Fibroblast of lung (primary cell): Measurements from ENCODE around the gene SLC16A10. TPM values are rescaled to one million over a fixed set of nuclear protein-coding genes. Genes with fewer than 3 reads are reported as not detected.

Source experiments
- DNase-seq, 2 donors: peaks; one replicate each; pipeline versions ENCODE4 v3.0.0 to v3.0.0-alpha.2; 2010; ENCODE audit warnings: low read depth in 2 of 2
- H2AFZ ChIP-seq: 2 replicates; pipeline ENCODE4 v1.5.1; 2012; ENCODE audit warnings: low read length, control low read depth, inconsistent platforms
- H3K27ac ChIP-seq: 2 replicates; pipeline ENCODE4 v1.5.1; 2011; ENCODE audit warnings: low read length, control low read depth; ENCODE audit not compliant: insufficient read depth
- H3K27me3 ChIP-seq: 2 replicates; pipeline ENCODE4 v1.5.1; 2011; ENCODE audit warnings: mild to moderate bottlenecking, low read length; ENCODE audit not compliant: control insufficient read depth, insufficient read depth
- H3K36me3 ChIP-seq: 2 replicates; pipeline ENCODE4 v1.5.1; 2011; ENCODE audit warnings: low read length; ENCODE audit not compliant: control insufficient read depth, insufficient read depth
- H3K4me1 ChIP-seq: 2 replicates; pipeline ENCODE4 v1.5.1; 2011; ENCODE audit warnings: low read length; ENCODE audit not compliant: control insufficient read depth, insufficient read depth; ENCODE audit errors: extremely low read depth
- H3K4me2 ChIP-seq: 2 replicates; pipeline ENCODE4 v1.5.1; 2011; ENCODE audit warnings: low read length, control low read depth; ENCODE audit not compliant: insufficient read depth; ENCODE audit errors: extremely low read depth
- H3K4me3 ChIP-seq, 4 experiments: fragments of 200-600 bp in 1 of 4; sonication (generic) in 1 of 4; replicated peaks in 1 of 4; 2 replicates each; pipeline ENCODE4 v1.5.1; 2011 to 2016; ENCODE audit warnings: low read length in 4 of 4, low read depth in 3 of 4, mild to moderate bottlenecking in 3 of 4, control low read depth in 2 of 4, inconsistent platforms in 1 of 4, mixed read lengths in 1 of 4; ENCODE audit not compliant: insufficient read depth in 1 of 4; ENCODE audit errors: control extremely low read depth in 1 of 4
- H3K79me2 ChIP-seq: 2 replicates; pipeline ENCODE4 v1.5.1; 2012; ENCODE audit warnings: mild to moderate bottlenecking, low read length, inconsistent platforms; ENCODE audit not compliant: control insufficient read depth, insufficient read depth
- H3K9ac ChIP-seq: 2 replicates; pipeline ENCODE4 v1.5.1; 2011; ENCODE audit warnings: mild to moderate bottlenecking, low read length, control low read depth; ENCODE audit not compliant: insufficient read depth
- H3K9me3 ChIP-seq: 2 replicates; pipeline ENCODE4 v1.5.1; 2012; ENCODE audit warnings: low read depth, low read length; ENCODE audit not compliant: control insufficient read depth, insufficient read depth
- H4K20me1 ChIP-seq: 2 replicates; pipeline ENCODE4 v1.5.1; 2011; ENCODE audit warnings: low read length; ENCODE audit not compliant: control insufficient read depth, insufficient read depth; ENCODE audit errors: extremely low read depth
- EZH2 ChIP-seq: IDR thresholded peaks from 2 replicates; pipeline ENCODE4 v1.5.1; 2012; ENCODE audit warnings: low read length, control low read depth, mild to moderate bottlenecking; ENCODE audit errors: missing control alignments
- polyA plus RNA-seq, 2 donors: library from polyadenylated mRNA; depleted of rRNA in 1 of 2; stranded (reverse) in 1 of 2; unstranded in 1 of 2; fragments of >200 nt; gene quantifications; 2 replicates each; pipeline ENCODE4 v1.2.1, GENCODE V29; 2011 to 2012; ENCODE audit warnings: missing spikeins in 1 of 2
- total RNA-seq: library from RNA; depleted of rRNA; stranded (reverse); fragments of >200 nt; gene quantifications from 2 replicates; pipeline ENCODE4 v1.2.1, GENCODE V29; 2014
- TF ChIP-seq, protein P1 (sequence below), 2 donors: IDR thresholded peaks in 1 of 2; conservative IDR thresholded peaks in 1 of 2; 1 replicate in 1 of 2; 2 replicates in 1 of 2; pipeline ENCODE4 v1.5.1; 2011 to 2012; ENCODE audit warnings: low read length in 2 of 2, control low read depth in 1 of 2, inconsistent platforms in 1 of 2, low read depth in 1 of 2, mild to moderate bottlenecking in 1 of 2

SLC16A10 gene
- total and polyA plus RNA-seq, 2 donors (not counting 1 experiment from before 2014, with no cell fraction given): not detected

DNA sequence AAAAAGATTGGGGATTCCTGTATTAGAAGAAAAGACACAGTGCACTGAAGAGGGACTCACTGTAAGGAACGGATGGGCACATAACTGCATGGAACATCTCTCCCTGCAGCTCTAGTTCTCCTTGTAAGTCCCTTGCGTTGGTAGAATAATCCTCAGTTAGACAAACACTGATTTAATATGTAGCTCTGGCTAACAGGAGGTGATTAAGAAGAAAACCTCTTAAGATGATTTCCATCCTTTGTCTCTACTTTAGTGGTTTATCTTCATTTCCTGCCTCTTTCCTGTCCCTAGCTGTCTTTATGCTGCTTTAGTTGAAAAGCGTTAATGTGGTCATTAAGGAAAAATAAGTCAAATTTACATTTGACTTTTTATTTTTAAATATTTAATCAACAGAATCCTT lies 86.6 kb downstream of the SLC16A10 start:
- Histone ChIP-seq H3K4me3 (no peak overlapping the region), H3K9ac (no peak overlapping the region), H3K4me1 (no peaks in the 10 kb centered on the region), H3K27ac (no peak overlapping the region), H3K36me3 (no peaks in the 10 kb centered on the region), H3K4me2 (no peak overlapping the region), H4K20me1 (no peaks in the 10 kb centered on the region), H3K27me3 (peaks cover 3% of the 10 kb centered on the region), H3K9me3 (no peaks in the 10 kb centered on the region), H3K79me2 (no peaks in the 10 kb centered on the region), H2AFZ (no peak overlapping the region)
- TF ChIP-seq EZH2: no peak
- TF ChIP-seq, protein P1, sequence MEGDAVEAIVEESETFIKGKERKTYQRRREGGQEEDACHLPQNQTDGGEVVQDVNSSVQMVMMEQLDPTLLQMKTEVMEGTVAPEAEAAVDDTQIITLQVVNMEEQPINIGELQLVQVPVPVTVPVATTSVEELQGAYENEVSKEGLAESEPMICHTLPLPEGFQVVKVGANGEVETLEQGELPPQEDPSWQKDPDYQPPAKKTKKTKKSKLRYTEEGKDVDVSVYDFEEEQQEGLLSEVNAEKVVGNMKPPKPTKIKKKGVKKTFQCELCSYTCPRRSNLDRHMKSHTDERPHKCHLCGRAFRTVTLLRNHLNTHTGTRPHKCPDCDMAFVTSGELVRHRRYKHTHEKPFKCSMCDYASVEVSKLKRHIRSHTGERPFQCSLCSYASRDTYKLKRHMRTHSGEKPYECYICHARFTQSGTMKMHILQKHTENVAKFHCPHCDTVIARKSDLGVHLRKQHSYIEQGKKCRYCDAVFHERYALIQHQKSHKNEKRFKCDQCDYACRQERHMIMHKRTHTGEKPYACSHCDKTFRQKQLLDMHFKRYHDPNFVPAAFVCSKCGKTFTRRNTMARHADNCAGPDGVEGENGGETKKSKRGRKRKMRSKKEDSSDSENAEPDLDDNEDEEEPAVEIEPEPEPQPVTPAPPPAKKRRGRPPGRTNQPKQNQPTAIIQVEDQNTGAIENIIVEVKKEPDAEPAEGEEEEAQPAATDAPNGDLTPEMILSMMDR (conservative IDR thresholded peaks at IDR 0.05 in 1 of 2, IDR thresholded peaks at IDR 0.05 in 1 of 2; ENCODE audit: low read depth in 1 of 2, low read length in 2 of 2): no peak
- DNase-seq: no peak

DNA sequence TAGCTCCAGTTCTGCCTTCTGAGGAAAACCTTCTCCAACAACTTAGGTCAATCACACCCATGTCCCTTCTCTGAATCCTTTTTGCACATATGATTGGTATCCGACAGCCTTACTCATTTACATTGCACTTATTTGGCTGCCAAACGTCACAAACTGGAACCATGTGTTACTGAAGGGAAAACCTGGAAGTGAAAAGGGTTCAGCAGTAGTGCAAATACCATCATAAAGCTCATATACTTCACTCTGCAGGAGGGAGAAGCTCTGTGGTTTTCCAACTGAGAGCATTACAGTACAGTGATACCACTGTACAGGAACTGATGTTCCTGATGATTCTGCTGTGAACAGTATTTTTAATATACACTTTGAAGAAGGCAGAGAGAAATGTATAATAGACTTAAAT lies 87.8 kb downstream of the SLC16A10 start:
- TF ChIP-seq, protein P1 (conservative IDR thresholded peaks at IDR 0.05 in 1 of 2, IDR thresholded peaks at IDR 0.05 in 1 of 2; ENCODE audit: low read depth in 1 of 2, low read length in 2 of 2): no peak
- no peak for TF ChIP-seq EZH2

DNA sequence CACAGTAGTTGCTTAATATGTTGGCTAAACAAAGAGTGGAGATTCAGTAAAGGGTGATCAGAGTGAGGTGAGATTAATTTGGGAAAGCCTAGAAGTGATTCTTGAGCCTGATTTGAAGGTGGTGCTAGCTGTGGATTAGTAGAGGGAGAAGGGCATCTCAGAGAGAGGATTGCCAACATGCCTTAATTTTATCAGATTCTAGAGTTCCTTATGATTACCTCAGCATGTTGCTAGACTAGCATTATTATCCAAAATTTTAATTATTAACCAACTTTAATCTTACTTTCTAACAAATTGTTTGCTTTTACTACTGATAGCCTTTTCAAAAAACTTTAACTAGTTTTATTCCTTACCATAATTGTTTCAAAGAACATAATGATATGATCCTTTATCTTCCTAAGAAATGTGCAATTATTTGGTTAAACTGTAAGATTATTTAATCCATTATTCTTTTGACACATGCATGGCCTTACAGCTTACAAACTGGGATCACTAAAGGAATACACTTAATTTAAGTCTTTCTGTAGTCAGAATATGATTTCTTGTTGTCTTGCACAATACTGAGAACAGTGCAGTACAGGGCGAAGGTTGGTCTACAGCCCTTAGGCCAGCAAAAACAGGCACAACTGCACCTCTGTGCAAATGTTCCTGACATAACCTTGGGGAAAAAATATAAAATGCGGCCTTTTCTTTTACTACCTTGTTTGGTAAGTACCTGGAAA lies 88.9 kb downstream of the SLC16A10 start:
- peaks cover 3% of the 10 kb centered on the region for H3K27me3 ChIP-seq
- H4K20me1 ChIP-seq: no peaks in the 10 kb centered on the region
- no peak overlapping the region for H3K27ac ChIP-seq
- no peaks in the 10 kb centered on the region for H3K79me2 ChIP-seq
- DNase-seq: no peak
- no peak overlapping the region for H3K4me2 ChIP-seq
- no peak for TF ChIP-seq EZH2
- TF ChIP-seq, protein P1 (conservative IDR thresholded peaks at IDR 0.05 in 1 of 2, IDR thresholded peaks at IDR 0.05 in 1 of 2; ENCODE audit: low read depth in 1 of 2, low read length in 2 of 2): no peak
- H3K4me1 ChIP-seq: no peaks in the 10 kb centered on the region
- no peak overlapping the region for H2AFZ ChIP-seq
- H3K9me3 ChIP-seq: no peaks in the 10 kb centered on the region
- H3K4me3 ChIP-seq: no peak overlapping the region
- H3K9ac ChIP-seq: no peak overlapping the region
- H3K36me3 ChIP-seq: no peaks in the 10 kb centered on the region

More for the DNA sequence above, 87.8 kb downstream of the SLC16A10 start:
- peak; percentile 4 for DNase-seq
- no peaks in the 10 kb centered on the region for H3K79me2 ChIP-seq
- H3K4me3 ChIP-seq: no peak overlapping the region
- no peak overlapping the region for H3K9ac ChIP-seq
- no peak overlapping the region for H3K4me2 ChIP-seq
- no peak overlapping the region for H3K27ac ChIP-seq
- H3K4me1 ChIP-seq: no peaks in the 10 kb centered on the region
- H2AFZ ChIP-seq: no peak overlapping the region
- no peaks in the 10 kb centered on the region for H4K20me1 ChIP-seq
- H3K36me3 ChIP-seq: no peaks in the 10 kb centered on the region
- H3K27me3 ChIP-seq: peaks cover 3% of the 10 kb centered on the region
- H3K9me3 ChIP-seq: no peaks in the 10 kb centered on the region
